Measurements from ENCODE around the gene DNAH17.

The DNAH17 gene

GRCh38 chr17:78537217-78537860 is 39.9 kb downstream of the DNAH17 start:
- Histone ChIP-seq H4K91ac (ENCODE audit: low read length) (no peak overlapping the region), H2AFZ (ENCODE audit: low read depth, low read length) (no peak overlapping the region), H3K36me3 (ENCODE audit: control insufficient read depth in 1 of 2, insufficient read depth in 2 of 2, low read depth in 1 of 2, low read length in 2 of 2) (no peaks in the 10 kb centered on the region), H2BK12ac (ENCODE audit: low read length in 2 of 2) (no peak overlapping the region), H3K4me3 (ENCODE audit: insufficient read depth in 1 of 2, low read depth in 1 of 2, low read length in 2 of 2) (no peak overlapping the region), H3K14ac (ENCODE audit: low read length in 2 of 2) (no peak overlapping the region), H3K9ac (ENCODE audit: low read length) (no peak overlapping the region), H2BK120ac (ENCODE audit: low read depth, low read length) (no peak overlapping the region), H3K4ac (ENCODE audit: low read depth in 1 of 2, low read length in 2 of 2) (no peak overlapping the region), H4K8ac (ENCODE audit: low read length) (no peak overlapping the region), H3K18ac (ENCODE audit: low read depth in 1 of 2, low read length in 2 of 2) (no peak overlapping the region), H3K9me3 (ENCODE audit: control insufficient read depth, low read length) (no peaks in the 10 kb centered on the region), H3K4me2 (ENCODE audit: low read length, poor library complexity, severe bottlenecking) (no peak overlapping the region), H2AK5ac (ENCODE audit: low read length, severe bottlenecking) (no peak overlapping the region), H3K4me1 (ENCODE audit: control insufficient read depth, insufficient read depth, low read depth, low read length) (peaks cover 7% of the 10 kb centered on the region), H2BK15ac (ENCODE audit: low read depth, poor library complexity, severe bottlenecking) (no peak overlapping the region), H3K23ac (ENCODE audit: low read length in 2 of 2) (no peak overlapping the region), H3K27me3 (ENCODE audit: control insufficient read depth in 1 of 2, insufficient read depth in 1 of 2, low read length in 2 of 2) (peaks cover 0 to 9% of the 10 kb centered on the region in 2 experiments), H2BK5ac (ENCODE audit: low read depth, low read length, poor library complexity, severe bottlenecking) (no peak overlapping the region), H3K27ac (ENCODE audit: low read length, poor library complexity, severe bottlenecking) (no peak overlapping the region), H3K79me1 (replicated peaks; ENCODE audit: low read length, poor library complexity, severe bottlenecking) (no peaks in the 10 kb centered on the region)
- 97% methylated on average over 20 of the region's 20 CpGs for WGBS
- no peak for DNase-seq

- no peak overlapping the region for H3K23ac ChIP-seq (ENCODE audit: low read length in 2 of 2)
- no peak overlapping the region for H3K9ac ChIP-seq (ENCODE audit: low read length)
- peak overlapping the region in 1 of 2 experiments; percentile 33 for H3K18ac ChIP-seq (ENCODE audit: low read depth in 1 of 2, low read length in 2 of 2)
- no peak overlapping the region for H3K4me3 ChIP-seq (ENCODE audit: insufficient read depth in 1 of 2, low read depth in 1 of 2, low read length in 2 of 2)
- no peak overlapping the region for H2AFZ ChIP-seq (ENCODE audit: low read depth, low read length)
- H4K8ac ChIP-seq (ENCODE audit: low read length): no peak overlapping the region
- no peak overlapping the region for H2BK5ac ChIP-seq (ENCODE audit: low read depth, low read length, poor library complexity, severe bottlenecking)
- H3K4ac ChIP-seq (ENCODE audit: low read depth in 1 of 2, low read length in 2 of 2): no peak overlapping the region
- H4K91ac ChIP-seq (ENCODE audit: low read length): no peak overlapping the region
- H3K36me3 ChIP-seq (ENCODE audit: control insufficient read depth in 1 of 2, insufficient read depth in 2 of 2, low read depth in 1 of 2, low read length in 2 of 2): no peaks in the 10 kb centered on the region
- H3K4me2 ChIP-seq (ENCODE audit: low read length, poor library complexity, severe bottlenecking): no peak overlapping the region
- H2BK15ac ChIP-seq (ENCODE audit: low read depth, poor library complexity, severe bottlenecking): no peak overlapping the region
- H3K27me3 ChIP-seq (ENCODE audit: control insufficient read depth in 1 of 2, insufficient read depth in 1 of 2, low read length in 2 of 2): peaks cover 0 to 13% of the 10 kb centered on the region in 2 experiments
- DNase-seq: no peak
- no peak overlapping the region for H3K27ac ChIP-seq (ENCODE audit: low read length, poor library complexity, severe bottlenecking)
- no peaks in the 10 kb centered on the region for H3K79me1 ChIP-seq (replicated peaks; ENCODE audit: low read length, poor library complexity, severe bottlenecking)
- no peak overlapping the region for H2AK5ac ChIP-seq (ENCODE audit: low read length, severe bottlenecking)
- no peak overlapping the region for H2BK120ac ChIP-seq (ENCODE audit: low read depth, low read length)
- no peak overlapping the region for H2BK12ac ChIP-seq (ENCODE audit: low read length in 2 of 2)
- H3K14ac ChIP-seq (ENCODE audit: low read length in 2 of 2): no peak overlapping the region
- no peaks in the 10 kb centered on the region for H3K9me3 ChIP-seq (ENCODE audit: control insufficient read depth, low read length)
- WGBS: 81% methylated on average over 19 of the region's 19 CpGs
- peaks cover 7% of the 10 kb centered on the region for H3K4me1 ChIP-seq (ENCODE audit: control insufficient read depth, insufficient read depth, low read depth, low read length)
Observed at GRCh38 chr17:78535273-78536197, 41.7 kb downstream of the DNAH17 start.

GRCh38 chr17:78534492-78535272 is 42.5 kb downstream of the DNAH17 start:
- H3K9me3 ChIP-seq (ENCODE audit: control insufficient read depth, low read length): no peaks in the 10 kb centered on the region
- H3K4me3 ChIP-seq (ENCODE audit: insufficient read depth in 1 of 2, low read depth in 1 of 2, low read length in 2 of 2): no peak overlapping the region
- peak overlapping the region in 1 of 2 experiments; percentile 21 for H3K4ac ChIP-seq (ENCODE audit: low read depth in 1 of 2, low read length in 2 of 2)
- no peak overlapping the region for H3K18ac ChIP-seq (ENCODE audit: low read depth in 1 of 2, low read length in 2 of 2)
- no peak overlapping the region for H2BK15ac ChIP-seq (ENCODE audit: low read depth, poor library complexity, severe bottlenecking)
- no peak overlapping the region for H3K27ac ChIP-seq (ENCODE audit: low read length, poor library complexity, severe bottlenecking)
- H3K79me1 ChIP-seq (replicated peaks; ENCODE audit: low read length, poor library complexity, severe bottlenecking): no peaks in the 10 kb centered on the region
- no peak overlapping the region for H2BK12ac ChIP-seq (ENCODE audit: low read length in 2 of 2)
- H3K14ac ChIP-seq (ENCODE audit: low read length in 2 of 2): peak overlapping the region in 1 of 2 experiments; percentile 5
- H3K4me1 ChIP-seq (ENCODE audit: control insufficient read depth, insufficient read depth, low read depth, low read length): peaks cover 7% of the 10 kb centered on the region
- H2BK120ac ChIP-seq (ENCODE audit: low read depth, low read length): no peak overlapping the region
- WGBS: 71% methylated on average over 6 of the region's 6 CpGs
- H3K4me2 ChIP-seq (ENCODE audit: low read length, poor library complexity, severe bottlenecking): no peak overlapping the region
- H2AK5ac ChIP-seq (ENCODE audit: low read length, severe bottlenecking): no peak overlapping the region
- H3K36me3 ChIP-seq (ENCODE audit: control insufficient read depth in 1 of 2, insufficient read depth in 2 of 2, low read depth in 1 of 2, low read length in 2 of 2): no peaks in the 10 kb centered on the region
- no peak overlapping the region for H2AFZ ChIP-seq (ENCODE audit: low read depth, low read length)
- no peak overlapping the region for H3K9ac ChIP-seq (ENCODE audit: low read length)
- no peak overlapping the region for H2BK5ac ChIP-seq (ENCODE audit: low read depth, low read length, poor library complexity, severe bottlenecking)
- H4K8ac ChIP-seq (ENCODE audit: low read length): no peak overlapping the region
- no peak for DNase-seq
- no peak overlapping the region for H3K23ac ChIP-seq (ENCODE audit: low read length in 2 of 2)
- H4K91ac ChIP-seq (ENCODE audit: low read length): no peak overlapping the region
- H3K27me3 ChIP-seq (ENCODE audit: control insufficient read depth in 1 of 2, insufficient read depth in 1 of 2, low read length in 2 of 2): peaks cover 0 to 13% of the 10 kb centered on the region in 2 experiments
